Neural crest cell (in vitro differentiated cells): ENCODE data around the gene GET3. TPM values are rescaled to one million over a fixed set of nuclear protein-coding genes. Genes with fewer than 3 reads are reported as not detected.
A peak's percentile ranks its signal among the peaks of the same experiment; 100 is the strongest.

Source experiments
- DNase-seq: peaks from one replicate; pipeline ENCODE4 v3.0.0; 2021; ENCODE audit warnings: low read depth, mixed read lengths, low spot score
- H3K27ac Mint-ChIP-seq: one replicate; pipeline ENCODE4 v1.8.0; 2021; ENCODE audit warnings: mild to moderate bottlenecking, mixed read lengths; ENCODE audit not compliant: unreplicated experiment
- H3K27me3 Mint-ChIP-seq: 2 replicates; pipeline ENCODE4 v1.8.0; 2021; ENCODE audit warnings: low read depth, mild to moderate bottlenecking, mixed read lengths
- H3K36me3 Mint-ChIP-seq: 2 replicates; pipeline ENCODE4 v1.8.0; 2021; ENCODE audit warnings: low read depth, mild to moderate bottlenecking, mixed read lengths
- H3K4me1 Mint-ChIP-seq: 2 replicates; pipeline ENCODE4 v1.8.0; 2021; ENCODE audit warnings: mixed read lengths
- H3K4me3 Mint-ChIP-seq: one replicate; pipeline ENCODE4 v1.8.0; 2021; ENCODE audit warnings: mild to moderate bottlenecking, mixed read lengths
- H3K9me3 Mint-ChIP-seq: 2 replicates; pipeline ENCODE4 v1.8.0; 2021; ENCODE audit warnings: mixed read lengths
- CTCF ChIP-seq: fragments of 200-600 bp; sonication (generic); conservative IDR thresholded peaks from 2 replicates; pipeline ENCODE4 v1.5.0; 2021; ENCODE audit warnings: antibody characterized with exemption, mild to moderate bottlenecking
- total RNA-seq: library from RNA; stranded (reverse); gene quantifications from 2 replicates; pipeline ENCODE4 v1.2.1, GENCODE V29; 2021

GET3 gene
- total RNA-seq, 1 donor from 2014 or later = 72.5 TPM

- H3K27ac Mint-ChIP-seq = no peak overlapping the region
Observed at GRCh38 chr19:12787458-12787857, 50.2 kb downstream of the GET3 start.

DNA sequence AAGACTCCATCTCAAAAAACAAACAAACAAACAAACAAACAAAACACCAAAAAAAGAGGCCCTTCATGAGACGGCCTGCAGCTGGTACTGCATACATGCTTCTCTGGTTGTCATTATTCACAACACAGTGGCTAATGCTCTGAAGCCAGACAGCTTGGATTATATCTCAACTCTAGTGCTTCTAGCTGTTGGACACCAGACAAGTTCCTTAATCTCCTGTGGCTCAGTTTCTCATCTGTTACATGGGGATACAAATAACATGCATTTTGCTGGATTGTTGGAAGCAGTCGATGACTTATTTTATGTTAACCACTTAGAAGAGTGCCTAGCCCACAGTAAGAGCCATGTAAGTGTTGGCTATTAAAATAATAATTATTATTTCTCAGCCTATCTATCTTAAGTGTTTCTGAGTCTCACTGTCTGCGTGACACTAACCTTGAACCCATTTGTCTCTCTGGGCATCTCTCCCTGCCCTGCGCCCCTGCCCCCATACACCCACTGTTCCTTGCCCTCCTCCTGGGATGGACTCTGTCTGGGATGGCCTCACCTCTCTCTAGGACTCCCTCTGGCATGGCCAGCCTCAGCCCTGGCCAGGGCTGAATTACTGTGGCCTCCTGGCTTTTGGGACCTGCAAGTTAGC lies 50.9 kb downstream of the GET3 start:
- Mint-ChIP-seq H3K27me3 (peaks cover 11% of the 10 kb centered on the region), H3K27ac (no peak overlapping the region), H3K9me3 (no peaks in the 10 kb centered on the region), H3K36me3 (no peaks in the 10 kb centered on the region), H3K4me1 (peaks cover 33% of the 10 kb centered on the region), H3K4me3 (peak overlapping the region; percentile 83)
- no peak for DNase-seq
- TF ChIP-seq CTCF = no peak

More at GRCh38 chr19:12787458-12787857, 50.2 kb downstream of the GET3 start:
- DNase-seq = no peak
- no peak overlapping the region for H3K4me3 Mint-ChIP-seq
- peaks cover 32% of the 10 kb centered on the region for H3K4me1 Mint-ChIP-seq
- peaks cover 11% of the 10 kb centered on the region for H3K27me3 Mint-ChIP-seq
- H3K9me3 Mint-ChIP-seq = no peaks in the 10 kb centered on the region
- TF ChIP-seq CTCF = no peak
- no peaks in the 10 kb centered on the region for H3K36me3 Mint-ChIP-seq

DNA sequence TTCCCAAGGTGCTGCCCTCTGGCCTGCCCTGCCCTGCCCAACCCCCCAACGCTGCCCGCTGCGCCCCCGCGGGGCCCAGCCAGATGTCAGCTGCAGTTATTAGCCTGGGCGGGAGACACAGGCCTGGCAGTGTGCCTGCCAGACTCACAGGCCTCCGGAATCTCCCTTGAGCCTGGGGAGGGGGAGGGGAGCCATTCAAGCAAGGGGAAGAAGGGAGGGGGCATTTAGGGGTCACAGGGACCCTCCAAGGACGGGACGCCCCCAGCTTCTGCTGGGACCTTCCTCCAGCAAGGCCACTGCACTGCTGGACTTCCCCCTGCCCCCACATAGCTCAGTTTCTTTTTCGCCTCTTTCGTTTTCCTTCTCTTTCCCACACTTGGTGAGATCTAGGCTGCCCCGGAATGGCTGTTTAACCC lies 51.4 kb downstream of the GET3 start:
- no peaks in the 10 kb centered on the region for H3K9me3 Mint-ChIP-seq
- H3K4me3 Mint-ChIP-seq = peak overlapping the region; percentile 83
- no peak for TF ChIP-seq CTCF
- peaks cover 11% of the 10 kb centered on the region for H3K27me3 Mint-ChIP-seq
- no peak overlapping the region for H3K27ac Mint-ChIP-seq
- H3K4me1 Mint-ChIP-seq = peaks cover 32% of the 10 kb centered on the region
- no peak for DNase-seq
- H3K36me3 Mint-ChIP-seq = no peaks in the 10 kb centered on the region

GRCh38 chr19:12789098-12789903 lies 52.0 kb downstream of the GET3 start:
- H3K27me3 Mint-ChIP-seq = peaks cover 15% of the 10 kb centered on the region
- peak overlapping the region; percentile 83 for H3K4me3 Mint-ChIP-seq
- no peaks in the 10 kb centered on the region for H3K36me3 Mint-ChIP-seq
- no peaks in the 10 kb centered on the region for H3K9me3 Mint-ChIP-seq
- H3K4me1 Mint-ChIP-seq = peaks cover 35% of the 10 kb centered on the region
- H3K27ac Mint-ChIP-seq = peak overlapping the region; percentile 39
- TF ChIP-seq CTCF = no peak
- DNase-seq = no peak

DNA sequence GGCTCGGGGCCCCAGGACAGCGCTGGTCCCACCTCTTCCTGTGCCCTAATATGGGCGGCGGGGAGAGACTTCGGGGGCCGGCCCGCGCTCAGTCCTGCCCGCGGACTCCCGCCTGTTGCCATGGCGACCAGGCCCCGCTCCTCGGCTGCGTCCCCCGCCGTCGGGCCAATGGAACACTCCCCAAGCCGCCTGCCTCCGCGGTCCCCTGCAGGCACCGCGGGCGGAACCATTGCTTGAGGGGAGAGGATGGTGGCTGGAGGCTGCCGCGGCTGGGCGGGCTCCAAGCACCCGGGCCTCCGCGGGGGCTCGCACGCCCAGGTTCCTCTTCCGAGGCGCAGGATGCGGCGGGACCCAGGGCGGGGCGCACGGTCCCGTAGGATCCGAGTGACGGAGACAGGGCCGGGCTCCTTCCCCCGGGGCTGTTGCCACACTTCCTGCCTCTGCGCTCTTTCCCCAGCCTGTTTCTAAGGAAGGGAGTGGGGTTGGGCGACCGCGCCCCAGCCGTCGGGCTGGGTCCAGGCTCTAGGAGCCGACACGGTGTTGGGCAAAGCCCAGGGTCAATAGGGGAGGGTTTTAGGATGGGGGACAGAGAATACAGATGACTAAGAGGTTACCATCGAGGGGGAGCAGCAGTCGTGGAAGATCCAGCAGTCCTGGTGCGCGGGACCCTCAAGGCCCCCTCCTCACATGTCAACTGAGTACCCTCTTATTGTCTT lies 52.8 kb downstream of the GET3 start:
- Mint-ChIP-seq H3K27me3 (peaks cover 15% of the 10 kb centered on the region), H3K4me3 (peak overlapping the region; percentile 80), H3K4me1 (peaks cover 39% of the 10 kb centered on the region), H3K27ac (peak overlapping the region; percentile 86), H3K36me3 (no peaks in the 10 kb centered on the region), H3K9me3 (no peaks in the 10 kb centered on the region)
- peak; percentile 89 for DNase-seq
- no peak for TF ChIP-seq CTCF
